Astrocyte (in vitro differentiated cells and primary cell): ENCODE results near the gene SUN1. TPM values are rescaled to one million over a fixed set of nuclear protein-coding genes. Genes with fewer than 3 reads are reported as not detected.

ENCODE experiments used
- DNase-seq: peaks from one replicate; pipeline ENCODE4 v3.0.0-alpha.2; 2010; ENCODE audit warnings: low read depth
- FAIRE-seq: peaks from 2 replicates; lab custom pipeline; 2011; peaks lifted over from hg19 to GRCh38; lab: Jason Lieb, UNC
- H2AFZ ChIP-seq: 2 replicates; pipeline ENCODE4 v1.6.0; 2012; ENCODE audit warnings: low read depth, low read length, inconsistent platforms
- H3K27ac ChIP-seq: 2 replicates; pipeline ENCODE4 v1.5.1; 2011; ENCODE audit warnings: low read depth, low read length, inconsistent platforms
- H3K27me3 ChIP-seq: 2 replicates; pipeline ENCODE4 v1.6.0; 2011; ENCODE audit warnings: low read length, inconsistent platforms; ENCODE audit not compliant: insufficient read depth
- H3K36me3 ChIP-seq: 2 replicates; pipeline ENCODE4 v1.5.1; 2011; ENCODE audit warnings: low read length, inconsistent platforms; ENCODE audit not compliant: insufficient read depth
- H3K4me1 ChIP-seq: 2 replicates; pipeline ENCODE4 v1.5.1; 2011; ENCODE audit warnings: low read length, inconsistent platforms; ENCODE audit not compliant: insufficient read depth
- H3K4me2 ChIP-seq: 2 replicates; pipeline ENCODE4 v1.6.0; 2012; ENCODE audit warnings: low read length, inconsistent platforms
- H3K4me3 ChIP-seq: 2 replicates; pipeline ENCODE4 v1.5.1; 2011; ENCODE audit warnings: low read depth, mild to moderate bottlenecking, low read length, inconsistent platforms; ENCODE audit not compliant: insufficient read depth
- H3K79me2 ChIP-seq: 2 replicates; pipeline ENCODE4 v1.6.0; 2012; ENCODE audit warnings: mild to moderate bottlenecking, low read length, inconsistent platforms; ENCODE audit not compliant: insufficient read depth
- H3K9ac ChIP-seq: 2 replicates; pipeline ENCODE4 v1.6.0; 2012; ENCODE audit warnings: mild to moderate bottlenecking, low read length, inconsistent platforms
- H3K9me3 ChIP-seq: 2 replicates; pipeline ENCODE4 v1.5.1; 2012; ENCODE audit warnings: low read depth, mild to moderate bottlenecking, low read length, inconsistent platforms; ENCODE audit not compliant: insufficient read depth
- H4K20me1 ChIP-seq: 2 replicates; pipeline ENCODE4 v1.6.0; 2012; ENCODE audit warnings: low read length, inconsistent platforms; ENCODE audit not compliant: insufficient read depth
- H3K27ac Mint-ChIP-seq: one replicate; pipeline ENCODE4 v1.8.0; 2021; ENCODE audit warnings: mild to moderate bottlenecking, mixed read lengths; ENCODE audit not compliant: unreplicated experiment
- H3K27me3 Mint-ChIP-seq: one replicate; pipeline ENCODE4 v1.8.0; 2021; ENCODE audit warnings: low read depth, mixed read lengths; ENCODE audit not compliant: unreplicated experiment
- H3K36me3 Mint-ChIP-seq: one replicate; pipeline ENCODE4 v1.8.0; 2021; ENCODE audit warnings: low read depth, mixed read lengths; ENCODE audit not compliant: unreplicated experiment
- H3K4me1 Mint-ChIP-seq: one replicate; pipeline ENCODE4 v1.8.0; 2021; ENCODE audit warnings: low read depth, mixed read lengths; ENCODE audit not compliant: unreplicated experiment
- H3K4me3 Mint-ChIP-seq: one replicate; pipeline ENCODE4 v1.8.0; 2021; ENCODE audit warnings: mild to moderate bottlenecking, moderate library complexity, mixed read lengths; ENCODE audit not compliant: unreplicated experiment
- H3K9me3 Mint-ChIP-seq: one replicate; pipeline ENCODE4 v1.8.0; 2021; ENCODE audit warnings: mild to moderate bottlenecking, mixed read lengths; ENCODE audit not compliant: unreplicated experiment
- CTCF ChIP-seq: IDR thresholded peaks from 2 replicates; pipeline ENCODE4 v1.5.1; 2011; ENCODE audit warnings: low read depth, mild to moderate bottlenecking, inconsistent platforms, low read length, moderate library complexity; ENCODE audit not compliant: insufficient read depth
- EZH2 ChIP-seq: IDR thresholded peaks from 2 replicates; pipeline ENCODE4 v1.6.1; 2012; ENCODE audit warnings: mild to moderate bottlenecking, low read length, inconsistent platforms; ENCODE audit not compliant: insufficient read depth
- total RNA-seq: library from RNA; stranded (reverse); gene quantifications from 2 replicates; pipeline ENCODE4 v1.2.1, GENCODE V29; 2021

SUN1 gene
- total RNA-seq, 1 donor from 2014 or later, result 121 TPM

DNA sequence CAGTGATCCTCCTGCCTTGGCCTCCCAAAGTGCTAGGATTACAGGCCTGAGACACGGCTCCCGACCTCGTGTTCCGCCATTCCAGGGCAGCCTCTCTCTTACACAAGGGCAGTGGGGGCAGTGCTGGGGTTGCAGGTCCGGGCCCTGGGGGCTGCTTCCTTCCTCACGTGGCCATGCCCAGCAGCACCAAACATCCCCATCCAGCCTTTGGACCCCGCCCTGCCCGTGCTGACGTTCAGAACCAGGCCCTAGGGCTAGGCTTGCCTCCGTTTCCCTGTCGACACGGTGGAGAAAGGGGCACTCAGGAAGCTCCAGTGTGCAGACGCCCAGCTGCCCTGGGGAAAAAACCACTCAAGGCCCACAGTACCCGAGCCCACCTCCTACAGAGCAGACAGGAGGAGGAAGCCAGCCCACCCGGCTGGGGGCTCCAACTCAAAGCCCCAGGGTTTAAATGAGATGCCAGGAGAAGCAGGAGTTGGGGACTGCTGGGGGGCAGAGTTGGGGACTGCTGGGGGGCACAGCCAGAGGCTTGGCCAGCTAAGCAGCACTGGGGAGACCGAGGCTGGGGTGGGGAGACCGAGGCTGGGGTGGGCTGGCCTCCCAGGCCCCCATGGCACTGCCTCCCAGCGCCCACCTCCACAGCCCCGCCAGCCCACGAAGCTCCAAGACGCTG lies 86.3 kb downstream of the SUN1 start:
- no peak overlapping the region for H3K9ac ChIP-seq
- H3K4me1 ChIP-seq, result peaks cover 11% of the 10 kb centered on the region
- Mint-ChIP-seq H3K27ac (no peak overlapping the region), H3K36me3 (no peaks in the 10 kb centered on the region), H3K4me1 (peaks cover 10% of the 10 kb centered on the region), H3K9me3 (peaks cover 1% of the 10 kb centered on the region), H3K4me3 (no peak overlapping the region), H3K27me3 (peaks cover 18% of the 10 kb centered on the region)
- H3K9me3 ChIP-seq, result no peaks in the 10 kb centered on the region
- no peaks in the 10 kb centered on the region for H3K36me3 ChIP-seq
- H3K4me3 ChIP-seq, result no peak overlapping the region
- H2AFZ ChIP-seq, result no peak overlapping the region
- DNase-seq (no peak), FAIRE-seq (no peak)
- H3K27ac ChIP-seq, result no peak overlapping the region
- no peaks in the 10 kb centered on the region for H3K79me2 ChIP-seq
- TF ChIP-seq EZH2, result no peak
- no peak for TF ChIP-seq CTCF
- H3K4me2 ChIP-seq, result no peak overlapping the region
- no peaks in the 10 kb centered on the region for H4K20me1 ChIP-seq
- H3K27me3 ChIP-seq, result peaks cover 4% of the 10 kb centered on the region

GRCh38 chr7:919114-919442 lies 86.8 kb downstream of the SUN1 start:
- Histone ChIP-seq H3K36me3 (no peaks in the 10 kb centered on the region), H3K4me2 (no peak overlapping the region), H3K27ac (no peak overlapping the region), H3K79me2 (no peaks in the 10 kb centered on the region), H3K4me3 (no peak overlapping the region), H3K9ac (no peak overlapping the region), H3K4me1 (peaks cover 13% of the 10 kb centered on the region), H3K9me3 (no peaks in the 10 kb centered on the region), H3K27me3 (peaks cover 4% of the 10 kb centered on the region), H2AFZ (no peak overlapping the region), H4K20me1 (no peaks in the 10 kb centered on the region)
- DNase-seq, result no peak
- Mint-ChIP-seq H3K27me3 (peaks cover 18% of the 10 kb centered on the region), H3K27ac (no peak overlapping the region), H3K36me3 (no peaks in the 10 kb centered on the region), H3K4me3 (no peak overlapping the region), H3K4me1 (peaks cover 10% of the 10 kb centered on the region), H3K9me3 (peaks cover 1% of the 10 kb centered on the region)
- no peak for FAIRE-seq
- TF ChIP-seq CTCF, result no peak
- no peak for TF ChIP-seq EZH2

- Histone ChIP-seq H3K9me3 (no peaks in the 10 kb centered on the region), H3K4me2 (no peak overlapping the region), H2AFZ (no peak overlapping the region), H3K79me2 (no peaks in the 10 kb centered on the region), H3K4me3 (no peak overlapping the region), H3K4me1 (peaks cover 20% of the 10 kb centered on the region), H3K27ac (no peak overlapping the region), H3K27me3 (peaks cover 4% of the 10 kb centered on the region), H3K36me3 (no peaks in the 10 kb centered on the region), H3K9ac (no peak overlapping the region), H4K20me1 (no peaks in the 10 kb centered on the region)
- no peak overlapping the region for H3K4me3 Mint-ChIP-seq
- no peak for TF ChIP-seq EZH2
- TF ChIP-seq CTCF, result no peak
- H3K27me3 Mint-ChIP-seq, result peaks cover 18% of the 10 kb centered on the region
- peaks cover 13% of the 10 kb centered on the region for H3K4me1 Mint-ChIP-seq
- no peak for DNase-seq
- H3K27ac Mint-ChIP-seq, result no peak overlapping the region
- no peak for FAIRE-seq
- H3K9me3 Mint-ChIP-seq, result peaks cover 1% of the 10 kb centered on the region
- H3K36me3 Mint-ChIP-seq, result no peaks in the 10 kb centered on the region
These were observed 87.7 kb downstream of the SUN1 start for GRCh38 chr7:919924-920341.
